ENCODE measurements around the gene AMDHD2. TPM values are rescaled to one million over a fixed set of nuclear protein-coding genes. Genes with fewer than 3 reads are reported as not detected.

AMDHD2 gene
- total RNA-seq, 6 experiments from 2014 or later = 12.3 to 24.9 (median 21.4) TPM

DNA sequence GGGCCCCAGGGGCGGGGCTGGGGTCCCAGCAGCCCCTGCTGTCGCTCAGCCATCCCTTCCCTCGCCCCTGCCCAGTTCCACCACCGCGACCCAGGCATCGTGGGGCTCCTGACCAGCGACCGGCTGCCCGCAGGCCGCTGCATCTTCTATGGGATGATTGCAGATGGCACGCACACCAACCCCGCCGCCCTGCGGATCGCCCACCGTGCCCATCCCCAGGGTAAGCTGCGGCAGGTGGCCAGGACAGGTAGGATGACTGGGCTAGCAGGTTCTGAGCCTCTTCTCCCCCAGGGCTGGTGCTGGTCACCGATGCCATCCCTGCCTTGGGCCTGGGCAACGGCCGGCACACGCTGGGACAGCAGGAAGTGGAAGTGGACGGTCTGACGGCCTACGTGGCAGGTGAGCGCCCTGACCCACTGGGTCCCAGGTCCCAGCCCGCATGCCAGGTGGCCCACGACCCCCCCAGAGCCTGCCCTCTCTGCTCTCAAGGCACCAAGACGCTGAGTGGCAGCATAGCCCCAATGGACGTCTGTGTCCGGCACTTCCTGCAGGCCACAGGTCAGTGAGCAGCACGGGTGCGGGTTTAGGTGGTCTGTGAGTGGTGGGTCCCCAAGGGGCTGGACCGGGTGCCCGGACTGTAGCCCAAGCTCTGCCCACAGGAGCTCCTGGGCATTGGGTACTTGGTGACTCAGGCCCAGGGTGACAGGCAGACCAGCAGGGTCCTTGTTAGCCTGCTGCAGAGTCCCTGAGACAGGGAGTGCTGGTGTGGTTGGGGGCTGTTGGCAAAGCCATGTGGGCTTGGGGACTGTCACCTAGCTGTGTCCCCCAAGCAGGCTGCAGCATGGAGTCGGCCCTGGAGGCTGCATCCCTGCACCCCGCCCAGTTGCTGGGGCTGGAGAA lies 8.2 kb downstream of the AMDHD2 start:
- no CpG with 5 or more reads among the region's 36 CpGs for WGBS (ENCODE audit: insufficient coverage, low coverage, low lambda C conversion rate, missing lambda C conversion rate)

DNA sequence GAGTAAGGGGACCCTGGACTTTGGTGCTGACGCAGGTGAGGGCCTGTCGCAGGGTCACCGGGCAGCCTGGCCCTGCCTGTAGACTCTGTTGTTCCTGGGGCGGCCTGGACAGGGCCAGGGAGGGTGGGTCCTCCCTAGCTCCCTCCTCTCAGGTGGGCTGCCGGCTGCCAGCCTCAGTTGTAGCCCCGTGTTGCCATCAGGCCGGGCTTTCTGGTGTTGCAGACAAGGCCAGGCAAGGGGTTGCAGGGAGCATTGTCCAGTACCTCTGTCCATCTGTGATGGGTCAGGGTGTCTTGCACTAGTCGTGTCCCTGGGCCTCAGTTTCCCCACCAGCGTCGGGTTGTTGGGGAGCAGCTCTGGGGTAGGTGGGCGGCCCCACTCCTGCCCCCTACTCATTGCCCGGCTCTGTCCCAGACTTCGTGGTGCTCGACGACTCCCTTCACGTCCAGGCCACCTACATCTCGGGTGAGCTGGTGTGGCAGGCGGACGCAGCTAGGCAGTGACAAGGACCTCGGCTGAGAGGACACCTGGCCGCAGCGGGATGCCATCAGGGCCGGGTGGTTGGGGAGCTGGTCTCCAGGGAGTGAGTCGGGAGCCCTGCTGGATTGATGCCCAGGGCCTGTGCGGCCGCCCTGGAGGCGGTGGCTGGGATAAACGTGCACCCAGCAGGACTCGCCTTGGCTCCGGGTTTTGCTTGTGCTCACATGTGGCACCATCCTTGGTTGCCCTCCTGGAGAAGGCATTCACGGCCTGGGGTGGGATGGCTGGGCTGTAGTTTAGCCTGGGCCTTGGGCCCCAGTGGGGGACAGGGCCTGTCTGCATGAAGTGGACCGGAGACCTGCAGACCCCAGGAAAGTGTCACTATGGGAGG lies 9.1 kb downstream of the AMDHD2 start:
- TF ChIP-seq CTCF (IDR thresholded peaks at IDR 0.05) (peak in 2 of 4 donors; percentile 8), POLR2A (IDR thresholded peaks at IDR 0.05) (no peak)
- Histone ChIP-seq H3K36me3 (peaks cover 0 to 16% (median 4%) of the 10 kb centered on the region in 4 donors), H3K27ac (no peak overlapping the region), H3K9me3 (no peaks in the 10 kb centered on the region), H3K4me1 (peaks cover 0 to 33% (median 9%) of the 10 kb centered on the region in 4 donors), H3K4me3 (no peak overlapping the region), H3K27me3 (no peaks in the 10 kb centered on the region)
- intact Hi-C loops (cut with DNase I) = no loop called here
- DNase-seq (peak in 2 of 3 donors; percentile 53 to 63), ATAC-seq (no peak)
- WGBS (ENCODE audit: insufficient coverage, low coverage, low lambda C conversion rate, missing lambda C conversion rate) = 80% methylated on average over 1 of the region's 32 CpGs

More for the DNA sequence above, 8.2 kb downstream of the AMDHD2 start:
- no peaks in the 10 kb centered on the region for H3K9me3 ChIP-seq
- H3K27me3 ChIP-seq = no peaks in the 10 kb centered on the region
- H3K27ac ChIP-seq = no peak overlapping the region
- no peak overlapping the region for H3K4me3 ChIP-seq
- H3K36me3 ChIP-seq = peaks cover 0 to 16% (median 4%) of the 10 kb centered on the region in 4 donors
- intact Hi-C loops (cut with DNase I) = no loop called here
- no peak for TF ChIP-seq CTCF (IDR thresholded peaks at IDR 0.05)
- no peak for TF ChIP-seq POLR2A (IDR thresholded peaks at IDR 0.05)
- DNase-seq (peak in 2 of 3 donors; percentile 19 to 57), ATAC-seq (no peak)
- peaks cover 0 to 42% (median 13%) of the 10 kb centered on the region in 4 donors for H3K4me1 ChIP-seq

DNA sequence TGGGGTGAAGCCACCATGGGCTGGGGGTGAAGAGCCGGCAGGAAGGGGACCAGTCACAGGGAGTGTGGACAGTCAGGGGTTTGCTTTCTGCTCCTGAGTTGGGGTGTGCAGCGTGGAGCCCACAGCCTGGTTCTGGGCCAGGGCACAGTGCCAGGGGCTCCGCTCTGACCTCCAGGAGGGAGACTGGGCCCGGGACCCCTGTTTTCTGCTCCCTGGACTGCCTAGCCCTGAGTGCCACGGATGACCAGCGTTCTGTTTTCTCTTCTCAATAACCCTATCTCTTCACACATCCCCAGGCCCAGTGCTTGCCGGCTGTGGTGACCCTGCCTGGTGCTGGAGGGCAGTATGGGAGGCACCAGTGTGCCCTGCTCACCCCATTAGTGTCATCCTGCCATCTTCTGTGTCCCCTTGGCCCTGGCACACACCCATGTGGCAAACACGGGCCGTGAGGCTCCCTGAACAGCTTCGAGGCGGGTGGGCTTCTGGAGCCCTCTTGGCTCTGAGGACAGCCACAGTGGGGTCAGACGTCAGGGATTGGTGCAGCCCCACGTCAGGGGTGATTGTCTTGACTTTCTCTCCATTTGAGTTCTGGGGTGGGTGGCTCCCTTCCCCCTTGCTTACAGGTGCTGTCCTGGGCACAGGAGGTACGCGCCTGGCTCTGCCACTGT lies 9.9 kb downstream of the AMDHD2 start:
- Histone ChIP-seq H3K36me3 (peaks cover 0 to 16% (median 4%) of the 10 kb centered on the region in 4 donors), H3K27me3 (no peaks in the 10 kb centered on the region), H3K27ac (no peak overlapping the region), H3K4me1 (peaks cover 0 to 25% (median 5%) of the 10 kb centered on the region in 4 donors), H3K9me3 (no peaks in the 10 kb centered on the region), H3K4me3 (no peak overlapping the region)
- ATAC-seq = no peak
- DNase-seq = peak in 2 of 3 donors; percentile 25 to 59
- WGBS (ENCODE audit: insufficient coverage, low coverage, low lambda C conversion rate, missing lambda C conversion rate) = 90% methylated on average over 2 of the region's 15 CpGs
- intact Hi-C loops (cut with DNase I) = no loop called here
- no peak for TF ChIP-seq CTCF (IDR thresholded peaks at IDR 0.05)
- TF ChIP-seq POLR2A (IDR thresholded peaks at IDR 0.05) = no peak

- Histone ChIP-seq H3K27ac (peak overlapping the region in 2 of 3 donors; percentile 92 to 99), H3K4me3 (no peak overlapping the region), H3K36me3 (peaks cover 0 to 16% (median 4%) of the 10 kb centered on the region in 4 donors), H3K9me3 (no peaks in the 10 kb centered on the region), H3K27me3 (no peaks in the 10 kb centered on the region), H3K4me1 (peaks cover 0 to 19% (median 4%) of the 10 kb centered on the region in 4 donors)
- WGBS (ENCODE audit: insufficient coverage, low coverage, low lambda C conversion rate, missing lambda C conversion rate) = no CpG with 5 or more reads among the region's 14 CpGs
- DNase-seq (peak in 1 of 3 donors; percentile 57), ATAC-seq (no peak)
- intact Hi-C loops (cut with DNase I) = no loop called here
- no peak for TF ChIP-seq CTCF (IDR thresholded peaks at IDR 0.05)
- no peak for TF ChIP-seq POLR2A (IDR thresholded peaks at IDR 0.05)
These were observed 10.6 kb downstream of the AMDHD2 start for GRCh38 chr16:2530629-2531318.
